GM12801 (cell line): ENCODE data around the gene HMCN1.

Source experiments
- CTCF ChIP-seq: IDR thresholded peaks from one replicate; pipeline ENCODE4 v1.5.1; 2011; ENCODE audit warnings: control low read depth; ENCODE audit not compliant: insufficient read length; ENCODE audit errors: extremely low read depth

The HMCN1 gene

GRCh38 chr1:185931438-185931837, 197.2 kb downstream of the HMCN1 start:
- TF ChIP-seq CTCF = no peak

- TF ChIP-seq CTCF = no peak
These were observed 199.4 kb downstream of the HMCN1 start for GRCh38 chr1:185933580-185933979.

- TF ChIP-seq CTCF = no peak
These were observed 200.4 kb downstream of the HMCN1 start for GRCh38 chr1:185934476-185935189.

- TF ChIP-seq CTCF = no peak
These were observed 201.2 kb downstream of the HMCN1 start for GRCh38 chr1:185935360-185935759.

- TF ChIP-seq CTCF = no peak
These were observed 202.4 kb downstream of the HMCN1 start for GRCh38 chr1:185936641-185937040.

- TF ChIP-seq CTCF = no peak
These were observed 204.2 kb downstream of the HMCN1 start for GRCh38 chr1:185938396-185938795.

- no peak for TF ChIP-seq CTCF
These were observed 205.0 kb downstream of the HMCN1 start for GRCh38 chr1:185939142-185939541.

GRCh38 chr1:185942961-185943360, 208.8 kb downstream of the HMCN1 start:
- TF ChIP-seq CTCF = no peak
